ENCODE results near the gene ADIRF.
"Not testable (repeated sequence)": the region's sequence is repeated elsewhere in the genome, so short reads cannot be mapped to it uniquely, and the experiment has no call there.

ADIRF gene

GRCh38 chr10:86968271-86968993 is at the start of gene ADIRF:
Gene ADIRF, plus strand, starts transcription at chr10:86968482. Its CDS starts 63 bp downstream, at chr10:86968545.
- DNase-seq (ENCODE audit: low read depth): no peak

DNA sequence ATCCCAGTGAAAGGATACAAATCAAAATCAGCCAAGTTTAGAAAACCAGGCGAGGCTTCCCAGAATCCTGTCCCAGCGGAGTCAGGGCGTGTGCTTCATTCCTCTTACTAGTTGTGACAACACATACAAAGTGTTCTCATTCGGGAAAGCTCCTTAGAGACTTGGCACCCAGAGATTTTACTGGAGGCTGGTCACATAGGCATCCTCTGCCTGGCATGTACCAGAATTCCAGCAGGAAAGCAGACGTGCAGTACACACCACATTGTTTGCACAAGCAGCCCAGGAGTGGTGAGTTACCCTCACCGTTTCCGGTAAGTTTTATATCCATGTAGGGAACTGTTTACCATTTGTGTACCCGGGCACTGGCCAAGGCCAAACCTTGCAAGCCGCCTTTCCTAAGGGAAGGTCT is 45.7 kb upstream of the ADIRF start:
- DNase-seq (ENCODE audit: low read depth): no peak

DNA sequence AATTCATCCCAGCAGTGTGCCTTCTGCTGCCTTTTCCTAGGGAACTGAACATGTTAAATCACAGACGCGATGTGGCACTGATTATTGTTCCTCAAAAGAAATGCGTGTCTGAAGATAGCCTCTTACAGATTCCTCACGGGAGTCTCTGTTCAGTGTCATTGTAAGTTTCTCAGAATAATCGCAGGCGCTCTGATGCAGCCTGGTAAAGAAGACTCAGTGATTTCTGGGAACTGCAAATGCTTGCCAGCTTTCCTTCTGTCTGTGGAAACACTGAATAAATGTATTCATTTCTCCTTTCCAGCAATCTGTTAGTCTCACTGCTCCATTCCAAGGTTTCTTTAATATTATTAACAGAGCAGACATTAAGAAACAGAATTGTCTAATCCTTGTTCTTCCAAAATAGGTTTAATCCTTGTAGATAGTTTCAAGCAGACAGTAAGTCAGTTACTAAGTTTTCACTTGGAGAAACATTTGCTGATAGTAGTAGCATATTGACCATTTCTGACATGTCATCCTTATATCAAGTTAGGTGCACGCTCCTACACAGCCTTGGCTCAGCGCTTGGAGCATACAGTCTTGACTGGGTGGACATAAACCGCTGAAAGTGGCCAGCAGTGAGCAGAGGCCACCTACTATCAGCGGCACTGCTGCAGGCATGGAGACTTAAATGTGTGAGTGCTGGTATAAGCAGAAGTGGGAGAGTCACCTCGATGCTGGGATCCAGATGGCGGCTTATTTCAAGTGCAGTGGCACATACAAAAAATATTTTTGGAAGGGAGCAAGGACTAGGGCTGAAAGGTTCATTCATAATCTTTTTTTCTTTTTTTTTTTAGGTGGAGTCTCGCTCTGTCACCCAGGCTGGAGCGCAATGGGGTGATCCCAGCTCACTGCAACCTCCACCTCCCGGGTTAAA is 38.6 kb upstream of the ADIRF start:
- no peak for DNase-seq (ENCODE audit: low read depth)

DNA sequence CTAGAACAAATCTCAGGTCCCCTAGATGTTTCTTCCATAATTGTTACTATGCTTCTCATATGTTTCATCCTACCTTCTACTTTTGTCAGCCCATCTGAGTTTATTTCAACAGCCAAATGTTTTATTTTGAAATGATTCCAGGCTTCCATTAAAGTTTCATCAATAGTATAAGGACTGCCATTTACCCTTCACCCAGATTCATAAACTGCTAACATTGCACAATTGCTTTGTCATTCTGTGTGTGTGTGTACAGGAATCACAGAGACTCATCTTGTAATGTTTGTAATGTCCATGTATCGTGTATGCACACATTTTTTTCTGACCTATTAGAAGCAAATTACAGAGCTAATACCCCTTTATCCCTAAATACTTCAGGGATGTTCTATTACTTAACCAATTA is 36.4 kb upstream of the ADIRF start:
- no peak for DNase-seq (ENCODE audit: low read depth)

DNA sequence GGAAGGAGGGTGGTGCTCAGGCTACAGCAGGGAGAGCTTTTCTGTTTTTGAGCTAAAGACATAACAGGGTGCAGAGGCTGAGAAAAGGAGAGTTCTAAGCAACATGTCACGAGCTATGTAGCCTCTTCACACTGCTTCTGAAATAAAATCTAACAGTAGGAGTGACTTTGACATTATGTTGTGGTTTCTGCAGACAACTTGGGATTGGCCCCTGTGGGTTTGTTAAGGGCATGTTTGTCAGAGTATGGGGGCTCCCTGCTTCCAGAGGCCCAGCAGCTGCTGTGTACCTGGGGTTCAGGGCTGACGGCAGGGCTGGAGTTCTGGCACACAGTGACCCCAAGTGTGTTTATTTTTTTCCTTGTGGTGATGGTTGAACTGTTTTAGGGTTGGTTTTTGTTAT is 35.6 kb upstream of the ADIRF start:
- DNase-seq (ENCODE audit: low read depth): no peak

GRCh38 chr10:86934162-86934711 is 34.0 kb upstream of the ADIRF start:
- not testable (repeated sequence) for DNase-seq (ENCODE audit: low read depth)

DNA sequence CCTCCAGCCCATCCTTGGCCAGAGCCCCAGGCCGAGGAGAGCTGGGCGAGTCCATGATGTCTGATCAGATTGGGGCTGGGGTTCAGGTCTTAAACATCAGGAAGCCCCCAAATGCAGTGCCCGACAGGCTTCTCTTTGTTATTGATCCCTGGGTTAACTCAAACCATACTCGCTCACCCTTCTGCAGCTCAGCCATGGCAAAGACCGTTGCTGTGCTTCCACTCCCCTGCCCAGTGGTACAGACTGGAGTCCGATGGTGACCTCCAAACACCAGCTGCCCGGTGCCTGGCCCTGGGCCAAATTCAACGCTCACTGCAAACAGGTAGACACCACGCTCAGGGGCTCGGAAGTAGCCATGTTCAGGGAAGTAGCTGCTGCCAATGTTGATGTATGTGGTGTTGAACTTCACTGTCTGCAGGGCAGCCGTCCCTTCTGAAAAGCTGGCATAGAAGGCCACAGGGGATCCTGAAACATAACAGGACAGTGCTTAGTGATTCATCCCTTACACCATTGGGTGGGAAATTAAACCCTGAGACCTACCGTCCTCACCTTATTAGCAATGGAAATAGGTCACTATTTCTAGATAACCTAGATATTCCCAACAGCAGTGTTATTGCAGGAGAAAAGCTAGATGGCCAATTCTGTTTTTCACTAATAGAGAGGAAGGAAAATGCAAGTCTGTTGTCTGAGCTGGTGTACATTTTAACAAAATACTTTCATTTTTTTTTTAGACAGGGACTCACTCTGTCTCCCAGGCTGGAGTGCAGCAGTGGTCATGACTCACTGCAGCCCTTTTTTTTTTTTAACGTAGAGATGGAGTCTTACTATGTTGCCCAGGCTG is 31.4 kb upstream of the ADIRF start:
- DNase-seq (ENCODE audit: low read depth): no peak

- DNase-seq (ENCODE audit: low read depth): no peak
Observed at GRCh38 chr10:86937502-86938154, 30.7 kb upstream of the ADIRF start.

DNA sequence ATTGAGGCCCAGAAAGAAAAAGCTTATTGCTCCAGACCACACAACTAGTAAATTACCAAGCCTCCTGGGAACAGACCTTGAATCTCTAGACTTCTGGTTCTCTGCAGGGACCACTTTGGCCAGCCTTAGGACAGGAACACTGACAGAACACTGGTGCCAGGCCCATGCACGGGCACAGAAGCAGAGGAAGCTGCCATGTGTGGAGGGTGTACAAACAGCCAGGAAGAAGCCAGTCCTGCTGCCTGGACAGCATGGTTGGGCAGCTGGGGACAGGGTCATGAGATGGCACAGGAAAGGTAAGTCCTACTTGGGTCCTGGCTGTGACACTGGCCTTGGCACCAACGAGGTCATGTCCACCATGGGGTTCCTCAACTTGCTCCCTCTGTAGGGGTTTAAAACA is 30.0 kb upstream of the ADIRF start:
- no peak for DNase-seq (ENCODE audit: low read depth)

GRCh38 chr10:86940076-86940475 is 28.2 kb upstream of the ADIRF start:
- not testable (repeated sequence) for DNase-seq (ENCODE audit: low read depth)

DNA sequence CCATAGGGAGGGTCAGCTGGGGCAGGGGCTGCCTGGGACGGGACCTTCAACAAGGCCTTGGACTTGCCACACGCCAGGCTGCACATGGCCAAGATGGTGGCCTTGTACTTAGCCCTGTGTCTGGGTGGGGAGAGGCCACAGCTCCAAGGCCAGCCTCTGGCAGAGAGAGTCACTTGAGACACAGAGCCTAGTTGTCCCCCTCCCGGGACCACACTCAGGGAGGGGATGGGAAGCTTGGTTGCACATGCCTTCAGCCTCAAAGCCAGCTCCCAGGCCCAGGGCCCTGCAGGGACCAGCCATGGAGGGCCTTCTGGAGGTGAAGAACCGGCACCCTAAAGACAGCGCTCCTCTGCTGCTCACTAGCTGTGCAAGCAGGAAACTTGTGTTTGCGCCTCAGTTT is 27.6 kb upstream of the ADIRF start:
- no peak for DNase-seq (ENCODE audit: low read depth)

GRCh38 chr10:86941426-86941825 is 26.9 kb upstream of the ADIRF start:
- no peak for DNase-seq (ENCODE audit: low read depth)

DNA sequence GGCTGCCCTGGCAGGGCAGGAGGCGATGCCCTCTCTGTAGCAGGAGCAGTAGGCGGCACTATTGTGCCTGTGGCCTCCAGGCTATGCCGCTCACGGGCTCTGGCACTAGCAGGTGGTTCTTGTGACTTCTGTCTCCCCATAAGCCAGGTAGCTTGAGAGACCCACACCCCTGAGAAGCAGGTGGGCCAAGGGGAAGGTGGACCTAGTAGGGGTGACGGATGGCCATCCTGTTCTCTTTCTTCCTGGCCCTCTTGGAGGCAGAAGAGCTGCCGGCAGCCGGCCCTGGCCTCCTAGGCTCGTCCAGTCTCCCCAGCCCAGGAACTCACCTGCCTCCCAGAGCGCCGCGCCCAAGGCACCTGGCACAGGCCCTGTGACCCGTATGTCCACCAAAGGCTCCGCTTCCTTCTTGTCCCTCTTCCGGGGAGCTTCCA is 26.3 kb upstream of the ADIRF start:
- no peak for DNase-seq (ENCODE audit: low read depth)

- DNase-seq (ENCODE audit: low read depth): no peak
Observed at GRCh38 chr10:86942441-86943315, 25.6 kb upstream of the ADIRF start.

DNA sequence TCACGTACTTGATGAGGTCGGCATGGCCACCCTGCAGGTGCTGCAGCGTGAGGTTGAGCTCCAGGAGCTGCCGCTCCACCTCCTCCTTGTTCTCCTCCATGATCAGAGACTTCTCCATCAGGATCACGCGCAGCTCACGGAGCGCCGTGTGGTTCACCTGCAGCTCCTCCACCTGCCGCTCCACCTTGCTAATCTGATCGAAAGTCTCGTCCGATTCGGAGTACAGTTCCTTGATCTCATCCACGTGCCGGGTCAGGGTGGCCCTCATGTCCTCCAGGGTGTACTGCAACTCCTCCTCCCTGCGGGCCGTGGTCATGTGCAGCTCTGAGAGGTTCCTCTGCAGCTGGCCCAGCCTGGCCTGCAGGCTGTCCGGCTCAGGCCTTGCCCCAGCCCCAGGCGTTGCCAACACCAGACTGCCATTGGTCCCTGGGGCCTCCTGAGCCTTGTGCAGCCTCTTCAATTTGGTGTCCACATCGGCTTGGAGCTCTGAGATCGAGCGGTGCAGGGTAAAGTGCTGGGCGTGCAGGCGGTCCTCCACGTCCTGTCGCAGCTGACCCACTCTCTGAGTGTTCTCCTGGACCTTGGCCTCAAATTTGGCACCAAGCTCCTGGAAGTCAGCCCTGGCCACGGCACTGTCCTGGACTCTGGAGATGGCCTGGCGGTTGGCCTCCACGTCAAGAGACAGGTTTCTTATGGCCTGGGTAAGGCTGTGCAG is 24.8 kb upstream of the ADIRF start:
- DNase-seq (ENCODE audit: low read depth): no peak

GRCh38 chr10:86944031-86944419 is 24.3 kb upstream of the ADIRF start:
- DNase-seq (ENCODE audit: low read depth): no peak

DNA sequence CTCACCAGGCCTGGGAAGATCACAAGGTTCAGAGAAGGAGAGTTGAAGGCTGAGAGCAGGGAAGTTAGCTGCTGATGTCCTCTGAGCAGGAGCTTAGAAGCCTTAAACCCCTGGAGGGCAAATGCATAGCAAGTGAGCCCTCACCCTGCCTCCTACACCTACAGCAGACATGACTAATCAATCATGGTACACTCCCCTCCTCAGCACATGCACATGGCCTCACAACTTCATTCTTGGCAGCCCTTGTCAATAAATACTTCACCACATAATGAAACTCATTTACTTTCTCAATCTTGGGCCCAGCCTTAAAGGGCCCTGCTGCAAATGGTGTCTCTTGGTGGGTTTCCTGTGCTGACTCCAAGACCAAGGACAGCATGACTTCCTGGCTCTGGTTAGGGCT is 23.8 kb upstream of the ADIRF start:
- DNase-seq (ENCODE audit: low read depth): no peak

- no peak for DNase-seq (ENCODE audit: low read depth)
Observed at GRCh38 chr10:86944907-86945306, 23.4 kb upstream of the ADIRF start.

DNA sequence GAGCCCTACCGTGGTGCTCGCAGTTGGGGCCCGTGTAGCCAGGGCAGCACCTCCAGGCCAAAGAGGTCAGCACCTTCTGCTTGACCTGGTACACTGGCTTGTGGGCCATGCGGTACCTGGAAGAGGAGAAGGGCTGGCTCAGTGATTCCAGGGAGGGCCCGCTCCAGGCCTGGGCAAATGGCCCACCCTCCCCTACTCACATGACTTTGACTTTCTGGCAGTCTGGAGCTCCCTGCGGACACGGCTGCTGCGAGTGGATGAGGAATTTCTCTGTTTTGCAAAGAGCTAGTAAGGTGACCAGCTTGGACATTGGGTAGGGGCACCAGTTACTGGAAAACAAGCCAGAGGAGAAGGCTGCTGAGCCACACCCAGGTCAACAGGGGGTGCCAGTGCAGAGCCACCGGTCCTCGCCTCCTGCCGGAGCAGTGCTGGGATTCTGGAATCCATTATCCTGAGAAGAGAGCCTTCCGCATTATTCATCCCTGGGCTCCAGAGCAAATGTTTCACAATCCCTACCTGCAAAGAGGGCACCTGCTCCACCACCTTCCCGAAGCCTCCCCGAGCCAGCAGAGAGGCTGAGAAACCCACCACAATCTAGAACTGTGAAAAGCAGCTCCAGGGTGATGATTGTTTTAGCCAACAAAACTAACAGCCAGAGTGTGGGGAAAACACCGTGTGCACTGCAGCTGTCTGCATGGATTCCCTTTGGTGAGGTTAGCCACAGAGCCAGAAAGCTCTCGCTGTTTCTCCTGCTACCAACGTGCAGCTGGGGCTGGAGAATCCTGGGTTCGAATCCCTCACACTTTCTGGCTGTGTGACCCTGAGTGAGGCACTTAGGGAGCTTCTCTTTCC is 22.7 kb upstream of the ADIRF start:
- DNase-seq (ENCODE audit: low read depth): no peak

Measured in HS-5 (cell line).